Colonic mucosa (tissue), 4 donors: ENCODE data around the gene WNK2. TPM values are rescaled to one million over a fixed set of nuclear protein-coding genes. Genes with fewer than 3 reads are reported as not detected.

Experiments used
- DNase-seq: peaks from one replicate; pipeline ENCODE4 v3.0.0-alpha.2; 2020
- H3K27ac ChIP-seq: fragments of 200-600 bp; one replicate; pipeline ENCODE4 v1.8.0; 2021
- H3K27me3 ChIP-seq: fragments of 200-600 bp; one replicate; pipeline ENCODE4 v1.8.0; 2021
- H3K36me3 ChIP-seq: fragments of 200-600 bp; one replicate; pipeline ENCODE4 v1.8.0; 2021
- H3K4me1 ChIP-seq: fragments of 200-600 bp; one replicate; pipeline ENCODE4 v1.8.0; 2021; ENCODE audit warnings: mild to moderate bottlenecking
- H3K4me3 ChIP-seq: fragments of 200-600 bp; one replicate; pipeline ENCODE4 v1.8.0; 2021
- H3K9ac ChIP-seq, 2 donors: one replicate each; pipeline ENCODE4 v1.7.0; 2013; ENCODE audit warnings: control low read depth in 2 of 2, low read depth in 2 of 2, low read length in 2 of 2
- H3K9me3 ChIP-seq: fragments of 200-600 bp; one replicate; pipeline ENCODE4 v1.8.0; 2021
- intact Hi-C: fragments of 100-400 bp; cut with DNase I; formaldehyde crosslinking; loops from one replicate; pipeline ENCODE4 v1.14.1; 2022
- total RNA-seq, 2 donors: library from RNA; stranded (reverse); fragmentation: NEBNext Ultra II Directional in 1 of 2; extraction: Animal tissue kit (Norgen Biotek cat#: 25700) in 1 of 2; gene quantifications; one replicate each; pipeline ENCODE4 v1.2.1, GENCODE V29; 2021
- TF ChIP-seq, protein P1 (sequence below): fragments of 200-600 bp; IDR thresholded peaks from one replicate; pipeline ENCODE4 v1.8.0; 2022; ENCODE audit warnings: antibody characterized with exemption, mild to moderate bottlenecking
- donor health status: healthy.
- donor health status: DM: no; HTN: no; CAD: no.
- donor health status: DM: no; HTN: no; CAD: no.

The WNK2 gene
- total RNA-seq, 2 donors from 2014 or later = 161 to 238 TPM

- intact Hi-C loops = no loop called here
- H3K27me3 ChIP-seq = no peaks in the 10 kb centered on the region
These were observed 131.2 kb downstream of the WNK2 start for GRCh38 chr9:93315118-93315517.

DNA sequence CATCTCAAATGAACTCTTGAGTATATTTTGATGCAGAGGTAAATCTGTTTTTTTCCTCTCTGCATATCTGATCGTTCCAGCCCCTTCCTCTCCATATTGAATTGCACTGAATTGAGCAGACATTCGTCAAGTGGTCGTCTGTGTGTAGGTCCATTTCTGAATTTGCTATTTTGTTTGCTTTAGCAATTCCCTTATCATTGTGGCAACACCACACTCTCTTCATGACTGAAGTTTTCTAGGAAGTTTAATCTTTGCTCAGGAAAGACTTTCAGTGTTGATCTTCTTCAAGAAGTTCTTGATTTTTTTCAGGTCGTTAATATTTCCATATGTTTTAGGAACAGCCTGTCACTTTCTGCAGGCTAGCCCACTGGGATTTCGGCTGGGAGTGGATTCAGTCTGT lies 132.0 kb downstream of the WNK2 start:
- no peaks in the 10 kb centered on the region for H3K36me3 ChIP-seq
- H3K9ac ChIP-seq = no peak overlapping the region
- DNase-seq = no peak
- H3K4me1 ChIP-seq = peaks cover 11% of the 10 kb centered on the region
- intact Hi-C loops = no loop called here
- no peak overlapping the region for H3K27ac ChIP-seq
- H3K9me3 ChIP-seq = no peaks in the 10 kb centered on the region
- H3K27me3 ChIP-seq = no peaks in the 10 kb centered on the region
- TF ChIP-seq, protein P1, sequence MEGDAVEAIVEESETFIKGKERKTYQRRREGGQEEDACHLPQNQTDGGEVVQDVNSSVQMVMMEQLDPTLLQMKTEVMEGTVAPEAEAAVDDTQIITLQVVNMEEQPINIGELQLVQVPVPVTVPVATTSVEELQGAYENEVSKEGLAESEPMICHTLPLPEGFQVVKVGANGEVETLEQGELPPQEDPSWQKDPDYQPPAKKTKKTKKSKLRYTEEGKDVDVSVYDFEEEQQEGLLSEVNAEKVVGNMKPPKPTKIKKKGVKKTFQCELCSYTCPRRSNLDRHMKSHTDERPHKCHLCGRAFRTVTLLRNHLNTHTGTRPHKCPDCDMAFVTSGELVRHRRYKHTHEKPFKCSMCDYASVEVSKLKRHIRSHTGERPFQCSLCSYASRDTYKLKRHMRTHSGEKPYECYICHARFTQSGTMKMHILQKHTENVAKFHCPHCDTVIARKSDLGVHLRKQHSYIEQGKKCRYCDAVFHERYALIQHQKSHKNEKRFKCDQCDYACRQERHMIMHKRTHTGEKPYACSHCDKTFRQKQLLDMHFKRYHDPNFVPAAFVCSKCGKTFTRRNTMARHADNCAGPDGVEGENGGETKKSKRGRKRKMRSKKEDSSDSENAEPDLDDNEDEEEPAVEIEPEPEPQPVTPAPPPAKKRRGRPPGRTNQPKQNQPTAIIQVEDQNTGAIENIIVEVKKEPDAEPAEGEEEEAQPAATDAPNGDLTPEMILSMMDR = no peak
- no peak overlapping the region for H3K4me3 ChIP-seq

More at GRCh38 chr9:93315118-93315517, 131.2 kb downstream of the WNK2 start:
- no peak overlapping the region for H3K27ac ChIP-seq
- no peaks in the 10 kb centered on the region for H3K9me3 ChIP-seq
- no peak overlapping the region for H3K9ac ChIP-seq
- H3K4me3 ChIP-seq = no peak overlapping the region
- H3K36me3 ChIP-seq = no peaks in the 10 kb centered on the region
- TF ChIP-seq, protein P1 = no peak
- H3K4me1 ChIP-seq = peaks cover 11% of the 10 kb centered on the region
- DNase-seq = no peak

DNA sequence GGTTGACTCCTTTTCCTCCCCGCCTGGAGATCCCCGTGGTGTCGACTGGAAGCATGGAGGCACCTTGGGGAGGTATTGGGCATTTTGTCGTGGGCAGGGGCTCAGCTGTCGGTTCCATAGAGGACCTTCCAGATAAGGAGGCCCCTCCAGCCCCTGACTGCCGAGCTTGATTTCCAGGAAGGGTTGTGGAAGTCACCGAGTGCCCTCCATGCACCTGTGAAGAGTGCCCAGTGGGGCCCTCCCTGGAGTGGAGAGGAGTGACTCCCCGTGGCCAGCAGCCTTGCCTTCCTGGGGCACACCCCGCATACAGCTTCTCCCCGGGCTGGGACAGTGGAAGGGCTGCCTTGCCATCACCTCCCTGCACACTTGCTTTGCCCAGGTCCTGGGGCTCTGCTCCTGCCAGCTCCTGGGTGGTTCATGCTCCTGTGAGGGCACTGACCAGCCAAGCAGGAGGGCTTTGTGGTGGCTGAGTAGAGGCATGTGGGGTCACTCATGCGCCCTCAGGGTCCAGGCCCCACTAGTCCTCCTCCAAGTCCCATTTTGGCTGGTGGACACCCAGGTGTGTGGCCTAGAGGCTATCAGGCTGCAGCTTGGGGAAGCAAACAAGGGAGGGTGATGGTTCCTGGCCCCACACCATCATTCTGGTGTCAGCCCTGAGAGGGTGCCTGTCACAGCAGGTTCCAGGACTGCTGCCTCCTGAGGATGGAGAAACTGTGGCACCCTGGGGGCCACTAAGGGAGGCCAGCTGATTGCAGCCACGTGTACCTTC lies 133.0 kb downstream of the WNK2 start:
- intact Hi-C loops = no loop called here
- DNase-seq = no peak

GRCh38 chr9:93317495-93318094 lies 133.7 kb downstream of the WNK2 start:
- Histone ChIP-seq H3K9ac (no peak overlapping the region), H3K36me3 (no peaks in the 10 kb centered on the region), H3K4me1 (peaks cover 2% of the 10 kb centered on the region), H3K27me3 (no peaks in the 10 kb centered on the region), H3K9me3 (no peaks in the 10 kb centered on the region), H3K4me3 (no peak overlapping the region), H3K27ac (no peak overlapping the region)
- intact Hi-C loops = no loop called here
- TF ChIP-seq, protein P1 = no peak
- DNase-seq = no peak

More for the DNA sequence above, 133.0 kb downstream of the WNK2 start:
- Histone ChIP-seq H3K4me1 (peaks cover 9% of the 10 kb centered on the region), H3K4me3 (no peak overlapping the region), H3K27ac (no peak overlapping the region), H3K36me3 (no peaks in the 10 kb centered on the region), H3K9ac (no peak overlapping the region), H3K9me3 (no peaks in the 10 kb centered on the region), H3K27me3 (no peaks in the 10 kb centered on the region)
- TF ChIP-seq, protein P1 = no peak

- Histone ChIP-seq H3K4me3 (no peak overlapping the region), H3K27me3 (no peaks in the 10 kb centered on the region), H3K9me3 (no peaks in the 10 kb centered on the region), H3K27ac (no peak overlapping the region), H3K36me3 (no peaks in the 10 kb centered on the region), H3K9ac (no peak overlapping the region), H3K4me1 (no peaks in the 10 kb centered on the region)
- TF ChIP-seq, protein P1 = no peak
- intact Hi-C loops = no loop called here
- DNase-seq = no peak
These were observed 134.5 kb downstream of the WNK2 start for GRCh38 chr9:93318480-93318879.
